ENCODE data around the gene ALG1L2.
"Not testable (repeated sequence)": the region's sequence is repeated elsewhere in the genome, so short reads cannot be mapped to it uniquely, and the experiment has no call there.

Gene ALG1L2, protein sequence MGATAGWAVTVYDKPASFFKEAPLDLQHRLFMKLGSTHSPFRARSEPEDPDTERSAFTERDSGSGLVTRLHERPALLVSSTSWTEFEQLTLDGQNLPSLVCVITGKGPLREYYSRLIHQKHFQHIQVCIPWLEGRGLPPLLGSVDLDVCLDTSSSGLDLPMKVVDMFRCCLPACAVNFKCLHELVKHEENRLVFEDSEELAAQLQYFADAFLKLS

DNA sequence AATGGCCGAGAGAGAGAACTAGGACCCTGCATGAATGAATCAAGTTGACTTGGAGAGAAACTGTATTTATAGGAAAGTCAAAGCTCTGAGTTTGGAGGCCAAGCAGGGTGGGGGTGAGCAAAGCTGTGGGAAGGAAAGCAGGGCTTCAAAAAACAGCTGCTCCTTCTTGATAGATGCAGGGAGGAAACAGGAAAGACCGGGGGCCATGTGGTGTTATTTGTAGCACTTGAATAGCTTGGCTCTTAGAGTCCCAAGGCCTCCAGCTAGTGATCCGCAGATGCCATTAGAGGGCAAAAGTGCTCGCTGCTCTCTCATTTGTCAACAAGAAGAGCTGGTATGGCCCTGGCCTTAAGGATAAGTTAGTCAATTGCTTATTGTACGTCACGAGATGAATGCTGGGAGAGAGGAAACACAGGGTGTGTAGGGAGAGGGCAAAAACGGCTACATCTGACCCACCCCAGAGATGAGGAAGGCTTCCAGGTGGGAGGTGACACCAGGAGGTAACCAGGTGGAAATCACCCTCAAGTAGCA lies at the start of gene ALG1L2:
ALG1L2 (plus strand) TSS at position 481 of the 531 bp plus-strand sequence. CDS start 186 bp downstream, outside the sequence.
- Histone ChIP-seq H3K4me3 (no peak within 1 kb of the TSS), H3K4me1 (no peaks in the 10 kb centered on the region), H3K27me3 (ENCODE audit: low read depth) (no peaks in the 10 kb centered on the region), H3K36me3 (replicated peaks) (no peaks in the 10 kb centered on the region), H3K9me3 (no peaks in the 10 kb centered on the region)
- DNase-seq (ENCODE audit: low spot score in 2 of 2): no peak
- in situ Hi-C loops (cut with MboI; ENCODE audit: low sequenced_read_pairs): no loop called here

DNA sequence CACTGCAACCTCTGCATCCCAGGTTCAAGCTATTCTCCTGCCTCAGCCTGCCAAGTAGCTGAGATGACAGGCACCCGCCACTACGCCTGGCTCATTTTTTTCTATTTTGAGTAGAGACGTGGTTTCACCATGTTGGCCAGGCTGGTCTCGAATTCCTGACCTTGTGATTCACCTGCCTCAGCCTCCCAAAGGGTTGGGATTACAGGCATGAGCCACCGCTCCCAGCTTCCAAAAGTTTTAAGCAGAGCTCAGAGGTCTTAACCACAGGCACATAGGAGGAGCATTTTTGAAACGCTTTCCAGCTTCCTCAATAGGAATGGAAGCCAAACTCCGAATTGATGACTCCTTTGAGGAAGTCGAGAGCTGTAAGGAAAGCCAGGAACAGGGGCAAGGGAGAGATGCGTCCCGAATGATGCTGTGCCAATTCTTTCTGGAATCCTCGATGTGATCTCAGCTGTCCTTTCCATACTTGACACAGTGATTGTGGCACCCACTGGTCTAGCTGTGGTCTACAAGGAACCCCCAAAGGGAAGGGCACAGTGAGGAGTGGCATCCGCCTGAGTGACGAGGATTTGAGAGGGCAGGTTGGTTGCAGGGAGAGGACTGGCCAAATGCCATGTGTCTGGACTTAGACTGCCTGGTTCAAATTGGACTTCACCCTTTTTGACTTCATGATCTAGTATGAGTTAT lies 44.4 kb upstream of the ALG1L2 start:
- in situ Hi-C loops (cut with MboI; ENCODE audit: low sequenced_read_pairs); H3K36me3 ChIP-seq (replicated peaks); H3K9me3 ChIP-seq; H3K27me3 ChIP-seq (ENCODE audit: low read depth); H3K4me1 ChIP-seq; H3K4me3 ChIP-seq; DNase-seq (ENCODE audit: low spot score in 2 of 2): not testable (repeated sequence)

DNA sequence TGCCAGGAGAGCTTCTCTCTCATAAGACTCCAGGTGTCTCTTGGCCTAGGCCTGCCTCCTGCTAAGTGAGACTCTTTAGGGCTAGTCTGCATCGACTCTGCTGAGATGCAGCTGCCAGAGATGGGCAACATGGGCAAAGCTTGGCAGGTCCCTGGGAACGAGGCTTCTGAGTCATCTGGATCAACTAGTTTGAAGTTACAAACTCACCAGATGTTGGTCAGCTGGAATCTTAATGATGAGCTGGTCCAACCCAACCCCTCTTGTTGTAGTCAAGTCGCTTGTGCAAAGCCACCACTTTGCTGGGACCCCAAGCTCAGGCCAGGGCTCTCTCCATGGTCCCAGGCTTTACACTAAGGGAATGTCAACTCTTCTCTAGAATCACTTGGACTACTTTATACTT lies 38.9 kb upstream of the ALG1L2 start:
- H3K4me1 ChIP-seq; DNase-seq (ENCODE audit: low spot score in 2 of 2); H3K9me3 ChIP-seq; H3K27me3 ChIP-seq (ENCODE audit: low read depth); H3K36me3 ChIP-seq (replicated peaks); H3K4me3 ChIP-seq; in situ Hi-C loops (cut with MboI; ENCODE audit: low sequenced_read_pairs): not testable (repeated sequence)

DNA sequence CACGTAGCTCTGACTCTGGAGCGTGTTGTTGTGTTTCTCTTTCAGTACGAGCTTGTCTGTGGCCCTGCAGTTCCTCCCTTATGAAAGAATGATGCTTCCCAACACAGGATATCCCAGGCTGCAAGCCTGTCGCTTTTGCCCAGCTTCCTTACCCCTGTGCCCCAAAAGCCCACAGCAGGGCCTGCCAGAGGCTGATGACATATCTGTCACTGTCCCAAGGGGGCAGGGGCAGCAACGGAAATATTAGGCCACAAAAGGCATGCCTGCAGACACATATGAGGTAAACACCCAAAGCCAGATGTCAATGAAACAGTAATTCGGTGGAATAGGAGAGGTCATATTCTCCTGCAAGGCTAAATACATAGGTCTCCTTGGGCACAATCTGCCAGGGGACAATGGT lies 38.0 kb upstream of the ALG1L2 start:
- H3K27me3 ChIP-seq (ENCODE audit: low read depth); H3K9me3 ChIP-seq; DNase-seq (ENCODE audit: low spot score in 2 of 2); H3K4me1 ChIP-seq; in situ Hi-C loops (cut with MboI; ENCODE audit: low sequenced_read_pairs); H3K4me3 ChIP-seq; H3K36me3 ChIP-seq (replicated peaks): not testable (repeated sequence)

DNA sequence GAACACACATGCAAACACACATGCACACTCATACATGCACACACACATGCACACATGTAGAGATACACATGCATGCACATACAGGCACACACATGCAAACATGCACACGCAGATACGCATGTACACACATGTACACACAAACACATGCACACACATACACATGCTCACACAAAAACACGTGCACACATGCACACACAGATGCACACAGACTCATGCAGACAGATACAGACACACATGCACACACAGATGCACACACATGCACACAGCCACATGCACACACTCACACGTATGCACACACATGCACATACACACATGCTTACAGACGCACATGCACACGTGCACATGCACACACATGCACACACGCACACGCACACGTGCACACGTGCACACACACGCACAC lies 37.3 kb upstream of the ALG1L2 start:
- H3K4me3 ChIP-seq: no peak overlapping the region

DNA sequence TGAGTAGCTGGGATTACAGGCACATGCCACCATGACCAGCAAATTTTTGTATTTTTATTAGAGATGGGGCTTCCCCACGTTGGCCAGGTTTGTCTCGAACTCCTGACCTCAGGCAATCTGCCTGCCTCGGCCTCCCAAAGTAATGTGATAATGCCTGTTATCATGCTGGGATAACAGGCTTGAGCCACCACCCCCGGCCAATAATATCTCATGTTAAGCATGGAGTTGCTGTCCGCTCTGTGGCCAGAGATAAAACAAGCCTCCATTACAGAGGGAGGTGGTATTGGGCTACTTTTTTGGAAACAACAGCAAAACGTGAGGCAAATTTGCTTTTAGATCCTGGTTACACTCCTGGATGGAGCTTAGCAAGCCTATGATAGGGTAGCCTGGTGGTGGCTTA lies 32.9 kb upstream of the ALG1L2 start:
- in situ Hi-C loops (cut with MboI; ENCODE audit: low sequenced_read_pairs): no loop called here
- Histone ChIP-seq H3K27me3 (ENCODE audit: low read depth) (no peaks in the 10 kb centered on the region), H3K4me1 (no peaks in the 10 kb centered on the region), H3K9me3 (no peaks in the 10 kb centered on the region), H3K36me3 (replicated peaks) (no peaks in the 10 kb centered on the region), H3K4me3 (no peak overlapping the region)
- no peak for DNase-seq (ENCODE audit: low spot score in 2 of 2)

More for the DNA sequence above, 37.3 kb upstream of the ALG1L2 start:
- no peaks in the 10 kb centered on the region for H3K9me3 ChIP-seq
- H3K27me3 ChIP-seq (ENCODE audit: low read depth): no peaks in the 10 kb centered on the region
- in situ Hi-C loops (cut with MboI; ENCODE audit: low sequenced_read_pairs): no loop called here
- no peaks in the 10 kb centered on the region for H3K36me3 ChIP-seq (replicated peaks)
- no peaks in the 10 kb centered on the region for H3K4me1 ChIP-seq
- DNase-seq (ENCODE audit: low spot score in 2 of 2): no peak

DNA sequence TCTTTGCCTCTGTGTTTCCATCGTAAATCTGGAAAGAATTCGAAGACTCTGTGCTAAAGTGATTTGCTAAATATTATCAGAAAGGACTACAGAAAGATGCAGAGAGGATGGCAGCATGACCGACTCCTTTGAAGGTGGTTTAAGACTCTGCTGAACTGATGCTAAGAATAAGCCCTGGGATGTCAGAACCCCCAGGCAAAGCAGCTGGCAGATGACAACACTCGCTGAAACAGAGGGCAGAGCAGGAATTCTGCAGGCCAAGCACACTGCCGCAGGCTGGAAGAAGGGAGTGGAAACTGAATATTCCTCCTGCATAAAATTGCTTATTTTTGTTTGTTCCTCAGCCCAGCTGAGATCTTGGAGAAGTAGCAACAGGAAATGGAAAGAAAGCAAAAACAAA lies 29.3 kb upstream of the ALG1L2 start:
- in situ Hi-C loops (cut with MboI; ENCODE audit: low sequenced_read_pairs); DNase-seq (ENCODE audit: low spot score in 2 of 2); H3K4me3 ChIP-seq; H3K36me3 ChIP-seq (replicated peaks); H3K4me1 ChIP-seq; H3K9me3 ChIP-seq; H3K27me3 ChIP-seq (ENCODE audit: low read depth): not testable (repeated sequence)

DNA sequence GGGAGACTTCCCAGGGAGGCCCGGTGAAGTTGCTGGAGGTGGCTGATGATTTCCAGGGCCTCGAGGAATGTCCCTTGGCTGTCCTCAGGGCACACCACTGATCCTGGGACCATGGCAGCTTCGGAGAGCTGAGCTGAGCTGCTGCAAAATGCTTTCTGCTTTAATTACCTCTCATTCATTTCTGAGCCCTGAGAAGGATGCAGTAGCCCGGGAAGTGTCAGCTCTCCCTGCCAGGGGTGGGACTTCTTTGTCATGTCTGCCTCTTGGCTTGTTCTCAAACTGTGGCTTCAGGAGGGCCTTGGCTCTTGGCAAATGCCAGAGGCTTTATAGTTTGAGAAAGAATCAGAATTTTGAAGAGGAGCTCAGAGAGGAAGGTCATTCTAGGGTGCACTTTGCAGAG lies 28.7 kb upstream of the ALG1L2 start:
- H3K4me1 ChIP-seq; DNase-seq (ENCODE audit: low spot score in 2 of 2); H3K4me3 ChIP-seq; H3K36me3 ChIP-seq (replicated peaks); H3K9me3 ChIP-seq; in situ Hi-C loops (cut with MboI; ENCODE audit: low sequenced_read_pairs); H3K27me3 ChIP-seq (ENCODE audit: low read depth): not testable (repeated sequence)

DNA sequence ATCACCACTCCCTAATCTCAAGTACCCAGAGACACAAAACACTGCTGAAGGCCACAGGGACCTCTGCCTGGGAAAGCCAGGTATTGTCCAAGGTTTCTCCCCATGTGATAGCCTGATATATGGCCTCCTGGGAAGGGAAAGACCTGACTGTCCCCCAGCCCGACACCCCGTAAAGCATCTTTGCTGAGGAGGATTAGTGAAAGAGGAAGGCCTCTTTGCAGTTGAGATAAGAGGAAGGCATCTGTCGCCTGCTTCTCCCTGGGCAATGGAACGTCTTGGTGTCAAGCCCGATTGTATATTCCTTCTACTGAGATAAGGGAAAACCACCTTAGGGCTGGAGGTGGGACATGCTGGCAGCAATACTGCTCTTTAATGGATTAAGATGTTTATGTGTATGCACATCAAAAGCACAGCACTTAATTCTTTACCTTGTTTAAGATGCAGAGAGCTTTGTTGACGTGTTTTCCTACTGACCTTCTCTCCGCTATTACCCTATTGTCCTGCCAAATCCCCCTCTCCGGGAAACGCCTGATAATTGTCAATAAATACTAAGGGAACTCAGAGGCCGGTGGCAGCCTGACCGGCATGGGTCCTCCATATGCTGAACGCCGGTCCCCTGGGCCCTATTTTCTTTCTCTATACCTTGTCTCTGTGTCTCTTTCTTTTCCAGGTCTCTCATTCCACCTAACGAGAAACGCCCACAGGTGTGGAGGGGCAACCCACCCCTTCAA lies 23.9 kb upstream of the ALG1L2 start:
- H3K27me3 ChIP-seq (ENCODE audit: low read depth); H3K9me3 ChIP-seq; DNase-seq (ENCODE audit: low spot score in 2 of 2); in situ Hi-C loops (cut with MboI; ENCODE audit: low sequenced_read_pairs); H3K4me3 ChIP-seq; H3K36me3 ChIP-seq (replicated peaks); H3K4me1 ChIP-seq: not testable (repeated sequence)

DNA sequence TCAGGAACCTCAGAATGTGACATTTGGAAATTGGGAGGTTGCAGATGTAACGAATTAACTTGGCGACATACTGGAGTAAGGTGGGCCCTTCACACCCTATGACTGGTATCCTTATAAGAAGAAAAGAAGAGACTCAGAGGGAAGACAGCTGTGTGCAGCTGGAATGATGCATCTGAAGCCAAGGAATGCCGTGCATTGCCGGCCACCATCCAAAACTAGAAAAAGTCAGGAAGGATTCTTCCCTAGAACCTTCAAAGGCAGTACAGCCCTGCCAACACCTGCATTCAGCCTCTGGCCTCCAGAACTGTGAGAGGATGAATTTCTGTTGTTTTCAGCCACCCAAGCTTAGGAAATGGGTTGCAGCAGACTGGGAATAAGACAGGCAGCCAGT lies 23.4 kb upstream of the ALG1L2 start:
- H3K9me3 ChIP-seq; H3K27me3 ChIP-seq (ENCODE audit: low read depth); DNase-seq (ENCODE audit: low spot score in 2 of 2); H3K4me1 ChIP-seq; H3K4me3 ChIP-seq; H3K36me3 ChIP-seq (replicated peaks); in situ Hi-C loops (cut with MboI; ENCODE audit: low sequenced_read_pairs): not testable (repeated sequence)

DNA sequence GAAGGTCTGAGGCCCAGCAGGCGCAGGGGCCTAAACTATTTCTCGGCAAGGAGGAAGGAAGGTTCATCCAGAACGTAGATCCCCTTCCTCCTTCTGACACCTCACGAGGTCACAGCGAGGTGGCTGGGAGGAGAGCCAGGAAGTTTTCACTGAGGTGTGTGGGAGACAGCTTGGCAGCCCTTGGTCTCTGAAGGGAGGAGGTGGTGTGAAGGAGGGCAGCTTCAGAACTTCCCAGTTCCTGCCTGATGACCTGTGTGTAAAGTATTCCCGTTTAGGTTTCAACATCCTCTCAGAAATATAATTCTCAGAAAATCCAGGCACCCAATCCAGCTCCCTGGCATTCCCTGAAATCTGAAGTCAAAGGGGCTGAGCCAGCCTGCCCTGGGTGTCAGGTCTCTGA lies 22.9 kb upstream of the ALG1L2 start:
- in situ Hi-C loops (cut with MboI; ENCODE audit: low sequenced_read_pairs): not testable (repeated sequence)

DNA sequence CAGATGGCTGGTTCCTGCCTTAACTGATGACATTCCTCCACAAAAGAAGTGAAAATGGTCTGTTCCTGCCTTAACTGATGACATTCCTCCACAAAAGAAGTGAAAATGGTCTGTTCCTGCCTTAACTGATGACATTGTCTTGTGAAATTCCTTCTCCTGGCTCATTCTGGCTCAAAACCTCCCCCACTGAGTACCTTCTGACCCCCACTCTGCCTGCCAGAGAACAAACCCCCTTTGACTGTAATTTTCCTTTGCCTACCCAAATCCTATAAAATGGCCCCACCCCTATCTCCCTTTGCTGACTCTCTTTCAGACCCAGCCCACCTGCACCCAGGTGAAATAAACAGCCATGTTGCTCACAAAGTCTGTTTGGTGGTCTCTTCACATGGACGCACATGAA lies 22.5 kb upstream of the ALG1L2 start:
- H3K9me3 ChIP-seq; H3K4me1 ChIP-seq; H3K27me3 ChIP-seq (ENCODE audit: low read depth); H3K4me3 ChIP-seq; H3K36me3 ChIP-seq (replicated peaks); in situ Hi-C loops (cut with MboI; ENCODE audit: low sequenced_read_pairs); DNase-seq (ENCODE audit: low spot score in 2 of 2): not testable (repeated sequence)

More for the DNA sequence above, 22.9 kb upstream of the ALG1L2 start:
- not testable (repeated sequence) for H3K4me3 ChIP-seq; H3K36me3 ChIP-seq (replicated peaks); DNase-seq (ENCODE audit: low spot score in 2 of 2); H3K27me3 ChIP-seq (ENCODE audit: low read depth); H3K9me3 ChIP-seq; H3K4me1 ChIP-seq

DNA sequence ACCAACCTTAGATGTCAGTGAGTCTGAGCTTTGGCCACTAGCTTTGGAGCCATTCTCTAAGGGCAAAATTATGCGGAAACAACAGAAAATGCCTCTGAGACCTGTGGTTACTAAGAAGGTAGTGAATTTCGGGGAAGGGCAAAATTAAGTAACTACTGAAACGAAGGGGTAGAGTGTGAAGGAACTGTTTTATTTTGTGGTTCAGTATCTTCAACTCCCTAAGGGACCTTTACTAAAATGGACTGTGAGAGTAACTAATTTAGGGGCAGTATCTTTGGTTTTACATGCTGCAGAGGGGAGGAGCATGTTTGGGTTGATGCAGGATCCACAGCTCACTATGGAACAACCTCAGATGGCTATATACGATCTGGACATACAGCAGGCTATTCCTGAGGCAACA lies 8.0 kb upstream of the ALG1L2 start:
- Histone ChIP-seq H3K4me1 (no peaks in the 10 kb centered on the region), H3K27me3 (ENCODE audit: low read depth) (no peaks in the 10 kb centered on the region), H3K4me3 (no peak overlapping the region), H3K36me3 (replicated peaks) (no peaks in the 10 kb centered on the region), H3K9me3 (no peaks in the 10 kb centered on the region)
- no peak for DNase-seq (ENCODE audit: low spot score in 2 of 2)
- in situ Hi-C loops (cut with MboI; ENCODE audit: low sequenced_read_pairs): no loop called here

DNA sequence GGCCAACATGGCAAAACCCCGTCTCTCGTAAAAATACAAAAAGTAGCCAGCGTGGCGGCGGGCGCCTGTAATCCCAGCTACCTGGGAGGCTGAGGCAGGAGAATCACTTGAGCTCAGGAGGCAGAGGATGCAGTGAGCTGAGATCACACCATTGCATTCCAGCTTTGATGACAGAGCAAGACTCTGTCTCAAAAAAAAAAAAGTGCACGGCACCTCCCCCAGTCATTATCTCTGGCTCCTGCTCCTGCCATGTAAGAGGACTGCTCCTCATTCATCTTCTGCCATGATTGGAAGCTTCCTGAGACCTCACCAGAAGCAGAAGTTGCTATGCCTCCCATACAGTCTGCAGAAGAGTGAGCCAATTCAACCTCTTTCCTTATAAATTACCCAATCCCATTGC lies 4.0 kb upstream of the ALG1L2 start:
- H3K4me3 ChIP-seq: no peak overlapping the region
- H3K36me3 ChIP-seq (replicated peaks): no peaks in the 10 kb centered on the region
- no peaks in the 10 kb centered on the region for H3K4me1 ChIP-seq
- H3K9me3 ChIP-seq: no peaks in the 10 kb centered on the region
- H3K27me3 ChIP-seq (ENCODE audit: low read depth): no peaks in the 10 kb centered on the region
- no peak for DNase-seq (ENCODE audit: low spot score in 2 of 2)
- in situ Hi-C loops (cut with MboI; ENCODE audit: low sequenced_read_pairs): no loop called here

Measured in HAP-1 (cell line).